Activated B cell treated with CpG ODN at 0.5 μM for 24 hours (primary cell): Measurements from ENCODE around the gene FDX2. TPM values are rescaled to one million over a fixed set of nuclear protein-coding genes. Genes with fewer than 3 reads are reported as not detected.

Experiments
- ATAC-seq: fragments of 200-7000 bp; cut with Tn5 transposase; one replicate; pipeline ENCODE4 v1.10.0; 2021; ENCODE audit warnings: low read depth, mild to moderate bottlenecking, moderate library complexity
- CTCF ChIA-PET: fragments of 350-600 bp; sonication (Branson Sonifier 250); formaldehyde crosslinking; loops from one replicate; lab custom pipeline; 2021; ENCODE audit warnings: antibody characterized with exemption; lab: Charles Lee
- POLR2A ChIA-PET: fragments of 350-600 bp; sonication (Branson Sonifier 250); formaldehyde crosslinking; loops from one replicate; lab custom pipeline; 2021; ENCODE audit warnings: antibody characterized with exemption; lab: Charles Lee
- DNase-seq: peaks from one replicate; pipeline ENCODE4 v3.0.0; 2022
- H3K27ac Mint-ChIP-seq: one replicate; pipeline ENCODE4 v1.8.0; 2020; ENCODE audit warnings: mixed read lengths
- H3K27me3 Mint-ChIP-seq: one replicate; pipeline ENCODE4 v1.8.0; 2021; ENCODE audit warnings: mixed read lengths
- H3K36me3 Mint-ChIP-seq: one replicate; pipeline ENCODE4 v1.8.0; 2021; ENCODE audit warnings: low read depth, mixed read lengths
- H3K4me1 Mint-ChIP-seq: one replicate; pipeline ENCODE4 v1.8.0; 2021; ENCODE audit warnings: mixed read lengths
- H3K4me3 Mint-ChIP-seq: one replicate; pipeline ENCODE4 v1.8.0; 2020; ENCODE audit warnings: mild to moderate bottlenecking, mixed read lengths
- H3K9me3 Mint-ChIP-seq: one replicate; pipeline ENCODE4 v1.8.0; 2020; ENCODE audit warnings: mixed read lengths
- CTCF ChIP-seq: fragments of 200-600 bp; IDR thresholded peaks from one replicate; pipeline ENCODE4 v1.8.0; 2022; ENCODE audit warnings: antibody characterized with exemption, mild to moderate bottlenecking
- intact Hi-C: fragments of 100-400 bp; cut with micrococcal nuclease; formaldehyde crosslinking; loops from one replicate; pipeline ENCODE4 v1.15.1; 2024
- total RNA-seq: library from RNA; stranded (reverse); gene quantifications from 2 replicates; pipeline ENCODE4 v1.2.3, GENCODE V29; 2022

Gene FDX2
- total RNA-seq, 1 donor from 2014 or later = 12.8 TPM

GRCh38 chr19:10295305-10295846 lies 20.4 kb downstream of the FDX2 start:
- ChIA-PET CTCF (no interaction called here), POLR2A (interaction anchor here (0.5 to 1.7 kb wide), 5 partner anchors 24 to 309 kb away, joined by 3 to 10 read pairs (median 4); partner anchors contain the start of gene ICAM1)
- intact Hi-C loops = loop anchor here (2.0 kb wide), 1 partner anchor 37 kb away; the partner anchor contains the start of gene RAVER1

GRCh38 chr19:10294368-10294697 lies 21.5 kb downstream of the FDX2 start:
- ATAC-seq (no peak), DNase-seq (no peak)
- Mint-ChIP-seq H3K36me3 (no peaks in the 10 kb centered on the region), H3K27me3 (peaks cover 36% of the 10 kb centered on the region), H3K9me3 (no peaks in the 10 kb centered on the region), H3K4me1 (peaks cover 53% of the 10 kb centered on the region), H3K4me3 (no peak overlapping the region), H3K27ac (no peak overlapping the region)
- ChIA-PET POLR2A (interaction anchor here (3.7 kb wide), 1 partner anchor 24 kb away, joined by 44 read pairs; the partner anchor contains the start of gene ICAM1), CTCF (no interaction called here)
- intact Hi-C loops = loop anchor here (2.0 kb wide), 1 partner anchor 38 kb away; the partner anchor contains the start of gene RAVER1
- no peak for TF ChIP-seq CTCF

More at GRCh38 chr19:10295305-10295846, 20.4 kb downstream of the FDX2 start:
- Mint-ChIP-seq H3K9me3 (no peaks in the 10 kb centered on the region), H3K27me3 (peaks cover 34% of the 10 kb centered on the region), H3K36me3 (no peaks in the 10 kb centered on the region), H3K4me3 (peak overlapping the region; percentile 80), H3K4me1 (peaks cover 43% of the 10 kb centered on the region), H3K27ac (peak overlapping the region; percentile 57)
- peak; percentile 72 for ATAC-seq
- TF ChIP-seq CTCF = no peak
- peak; percentile 59 for DNase-seq

- H3K9me3 Mint-ChIP-seq = no peaks in the 10 kb centered on the region
- H3K27ac Mint-ChIP-seq = no peak overlapping the region
- ATAC-seq = no peak
- ChIA-PET CTCF (no interaction called here), POLR2A (interaction anchor here (3.7 kb wide), 1 partner anchor 23 kb away, joined by 44 read pairs; the partner anchor contains the start of gene ICAM1)
- H3K27me3 Mint-ChIP-seq = peaks cover 39% of the 10 kb centered on the region
- peaks cover 58% of the 10 kb centered on the region for H3K4me1 Mint-ChIP-seq
- DNase-seq = no peak
- no peak for TF ChIP-seq CTCF
- H3K4me3 Mint-ChIP-seq = peak overlapping the region; percentile 73
- intact Hi-C loops = loop anchor here (2.0 kb wide), 1 partner anchor 39 kb away; the partner anchor contains the start of gene RAVER1
- H3K36me3 Mint-ChIP-seq = no peaks in the 10 kb centered on the region
These were observed 22.0 kb downstream of the FDX2 start for GRCh38 chr19:10293637-10294367.

- H3K4me1 Mint-ChIP-seq = peaks cover 63% of the 10 kb centered on the region
- intact Hi-C loops = no loop called here
- no peak for DNase-seq
These were observed 22.8 kb downstream of the FDX2 start for GRCh38 chr19:10292789-10293636.

More at GRCh38 chr19:10292789-10293636, 22.8 kb downstream of the FDX2 start:
- H3K9me3 Mint-ChIP-seq = no peaks in the 10 kb centered on the region
- ChIA-PET CTCF (interaction anchor here (1.5 to 1.9 kb wide), 2 partner anchors 22 to 23 kb away, joined by 4 to 12 read pairs; partner anchors contain the start of gene ICAM1), POLR2A (interaction anchor here (0.5 to 3.7 kb wide), 3 partner anchors 22 to 191 kb away, joined by 3 to 44 read pairs (median 7); partner anchors contain the start of genes ICAM1 and TYK2)
- no peak for ATAC-seq
- TF ChIP-seq CTCF = no peak
- peak overlapping the region; percentile 59 for H3K27ac Mint-ChIP-seq
- H3K36me3 Mint-ChIP-seq = no peaks in the 10 kb centered on the region
- peaks cover 41% of the 10 kb centered on the region for H3K27me3 Mint-ChIP-seq
- H3K4me3 Mint-ChIP-seq = peak overlapping the region; percentile 73
